Measurements from ENCODE around the gene TIMP3.

The TIMP3 gene

DNA sequence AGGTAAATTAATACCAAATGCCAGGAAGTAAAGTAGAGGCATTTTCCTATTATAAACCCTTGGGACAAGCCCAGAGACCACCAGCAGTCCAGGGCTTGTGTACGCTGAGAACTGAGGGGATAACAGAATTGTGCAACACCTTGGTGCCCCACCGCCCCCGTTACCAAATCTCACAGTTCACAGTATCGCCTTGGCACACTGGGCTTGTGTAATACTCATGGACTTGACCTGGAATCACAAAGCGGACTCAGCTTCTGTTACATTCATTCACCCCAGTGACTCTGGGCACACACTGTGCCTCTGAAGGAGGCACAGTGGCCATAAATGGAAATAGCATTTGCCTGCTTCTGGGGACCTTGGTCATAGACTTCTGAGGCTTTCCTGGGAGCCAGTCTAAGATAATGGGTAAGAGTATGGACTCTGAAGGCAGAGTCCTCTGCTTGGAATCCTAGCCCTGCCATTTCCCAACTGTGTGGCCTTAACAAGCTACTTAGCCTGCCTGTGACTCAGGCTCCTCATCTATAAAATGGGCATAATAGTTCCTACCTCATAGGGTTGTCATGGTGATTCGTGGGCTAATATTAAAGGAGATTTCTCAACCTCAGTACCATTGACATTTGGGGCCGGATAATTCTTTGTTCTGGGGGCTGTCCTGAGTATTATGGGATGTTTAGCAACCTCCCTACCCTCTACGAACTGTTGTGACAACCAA lies 53.7 kb downstream of the TIMP3 start:
- no peaks in the 10 kb centered on the region for H3K9me3 ChIP-seq (ENCODE audit: control insufficient read depth in 2 of 2, low read length in 2 of 2)
- no peak overlapping the region for H3K9ac ChIP-seq (ENCODE audit: low read length in 2 of 2)
- no peak overlapping the region for H3K4me3 ChIP-seq (ENCODE audit: low read length in 2 of 2)
- H3K27me3 ChIP-seq (ENCODE audit: control insufficient read depth in 1 of 2, insufficient read depth in 2 of 2, low read length in 2 of 2), result no peaks in the 10 kb centered on the region
- H3K27ac ChIP-seq (ENCODE audit: low read length), result peak overlapping the region; percentile 18
- peaks cover 46 to 57% of the 10 kb centered on the region in 2 donors for H3K36me3 ChIP-seq (ENCODE audit: control insufficient read depth in 2 of 2, insufficient read depth in 2 of 2, low read length in 2 of 2)
- H3K4me1 ChIP-seq (ENCODE audit: control insufficient read depth, insufficient read depth, low read length), result peaks cover 42% of the 10 kb centered on the region

DNA sequence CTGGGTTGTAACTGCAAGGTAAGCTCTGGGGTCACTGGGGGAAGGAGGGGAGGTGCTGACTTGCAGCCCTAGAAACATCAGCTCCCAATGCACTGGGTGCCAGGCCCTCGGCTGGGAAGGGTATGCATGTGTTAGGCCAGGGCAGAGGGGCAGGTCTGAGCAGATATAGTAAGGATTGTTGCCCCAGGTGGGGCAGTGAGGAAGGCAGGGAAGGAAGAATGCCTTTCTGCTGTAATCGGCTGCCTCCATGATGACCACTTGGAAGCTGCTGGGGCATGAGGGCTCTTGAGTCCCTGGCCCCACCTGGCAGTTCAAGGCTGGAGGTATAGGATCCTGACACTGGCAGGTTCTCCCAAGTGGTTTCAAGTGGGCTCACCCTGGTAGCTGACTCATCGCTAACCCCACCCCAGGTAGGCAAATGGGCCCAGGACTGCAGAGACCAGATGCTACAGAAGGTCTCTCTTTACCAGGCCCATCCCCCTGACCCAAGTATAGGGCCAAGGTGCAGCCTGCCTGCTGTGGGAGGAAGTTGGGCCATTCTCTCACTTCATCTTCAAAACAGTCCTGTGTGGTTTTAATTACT lies 56.7 kb downstream of the TIMP3 start:
- Histone ChIP-seq H3K27ac (ENCODE audit: low read length) (peak overlapping the region; percentile 18), H3K36me3 (ENCODE audit: control insufficient read depth in 2 of 2, insufficient read depth in 2 of 2, low read length in 2 of 2) (peaks cover 64 to 74% of the 10 kb centered on the region in 2 donors), H3K4me1 (ENCODE audit: control insufficient read depth, insufficient read depth, low read length) (peaks cover 14% of the 10 kb centered on the region), H3K27me3 (ENCODE audit: control insufficient read depth in 1 of 2, insufficient read depth in 2 of 2, low read length in 2 of 2) (no peaks in the 10 kb centered on the region), H3K9me3 (ENCODE audit: control insufficient read depth in 2 of 2, low read length in 2 of 2) (no peaks in the 10 kb centered on the region), H3K4me3 (ENCODE audit: low read length in 2 of 2) (no peak overlapping the region), H3K9ac (ENCODE audit: low read length in 2 of 2) (no peak overlapping the region)

DNA sequence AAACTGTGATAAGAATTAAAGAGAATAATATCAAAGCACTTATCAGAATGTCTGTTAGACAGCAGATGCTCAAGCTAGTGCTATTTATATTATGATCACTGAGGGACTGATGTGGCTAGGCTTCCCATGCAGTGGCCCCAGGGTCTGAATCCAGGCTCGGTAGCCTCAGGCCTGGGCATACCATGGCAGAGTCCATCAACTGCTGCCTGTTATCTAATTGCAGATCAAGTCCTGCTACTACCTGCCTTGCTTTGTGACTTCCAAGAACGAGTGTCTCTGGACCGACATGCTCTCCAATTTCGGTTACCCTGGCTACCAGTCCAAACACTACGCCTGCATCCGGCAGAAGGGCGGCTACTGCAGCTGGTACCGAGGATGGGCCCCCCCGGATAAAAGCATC lies 57.5 kb downstream of the TIMP3 start:
- H3K27me3 ChIP-seq (ENCODE audit: control insufficient read depth in 1 of 2, insufficient read depth in 2 of 2, low read length in 2 of 2), result no peaks in the 10 kb centered on the region
- no peaks in the 10 kb centered on the region for H3K9me3 ChIP-seq (ENCODE audit: control insufficient read depth in 2 of 2, low read length in 2 of 2)
- no peak overlapping the region for H3K9ac ChIP-seq (ENCODE audit: low read length in 2 of 2)
- H3K27ac ChIP-seq (ENCODE audit: low read length), result no peak overlapping the region
- peaks cover 60 to 69% of the 10 kb centered on the region in 2 donors for H3K36me3 ChIP-seq (ENCODE audit: control insufficient read depth in 2 of 2, insufficient read depth in 2 of 2, low read length in 2 of 2)
- no peak overlapping the region for H3K4me3 ChIP-seq (ENCODE audit: low read length in 2 of 2)
- H3K4me1 ChIP-seq (ENCODE audit: control insufficient read depth, insufficient read depth, low read length), result peaks cover 13% of the 10 kb centered on the region

DNA sequence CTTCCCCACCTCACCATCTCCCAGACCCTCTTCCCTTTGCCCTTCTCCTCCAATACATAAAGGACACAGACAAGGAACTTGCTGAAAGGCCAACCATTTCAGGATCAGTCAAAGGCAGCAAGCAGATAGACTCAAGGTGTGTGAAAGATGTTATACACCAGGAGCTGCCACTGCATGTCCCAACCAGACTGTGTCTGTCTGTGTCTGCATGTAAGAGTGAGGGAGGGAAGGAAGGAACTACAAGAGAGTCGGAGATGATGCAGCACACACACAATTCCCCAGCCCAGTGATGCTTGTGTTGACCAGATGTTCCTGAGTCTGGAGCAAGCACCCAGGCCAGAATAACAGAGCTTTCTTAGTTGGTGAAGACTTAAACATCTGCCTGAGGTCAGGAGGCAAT lies 58.2 kb downstream of the TIMP3 start:
- peaks cover 7% of the 10 kb centered on the region for H3K4me1 ChIP-seq (ENCODE audit: control insufficient read depth, insufficient read depth, low read length)
- H3K9ac ChIP-seq (ENCODE audit: low read length in 2 of 2), result no peak overlapping the region
- no peaks in the 10 kb centered on the region for H3K9me3 ChIP-seq (ENCODE audit: control insufficient read depth in 2 of 2, low read length in 2 of 2)
- H3K36me3 ChIP-seq (ENCODE audit: control insufficient read depth in 2 of 2, insufficient read depth in 2 of 2, low read length in 2 of 2), result peaks cover 53 to 64% of the 10 kb centered on the region in 2 donors
- no peaks in the 10 kb centered on the region for H3K27me3 ChIP-seq (ENCODE audit: control insufficient read depth in 1 of 2, insufficient read depth in 2 of 2, low read length in 2 of 2)
- H3K4me3 ChIP-seq (ENCODE audit: low read length in 2 of 2), result no peak overlapping the region
- H3K27ac ChIP-seq (ENCODE audit: low read length), result no peak overlapping the region

DNA sequence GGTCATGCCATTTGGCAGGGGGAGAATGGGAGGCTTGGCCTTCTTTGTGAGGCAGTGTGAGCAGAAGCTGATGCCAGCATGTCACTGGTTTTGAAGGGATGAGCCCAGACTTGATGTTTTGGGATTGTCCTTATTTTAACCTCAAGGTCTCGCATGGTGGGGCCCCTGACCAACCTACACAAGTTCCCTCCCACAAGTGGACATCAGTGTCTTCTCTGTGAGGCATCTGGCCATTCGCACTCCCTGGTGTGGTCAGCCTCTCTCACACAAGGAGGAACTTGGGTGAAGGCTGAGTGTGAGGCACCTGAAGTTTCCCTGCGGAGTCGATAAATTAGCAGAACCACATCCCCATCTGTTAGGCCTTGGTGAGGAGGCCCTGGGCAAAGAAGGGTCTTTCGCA lies 59.8 kb downstream of the TIMP3 start:
- Histone ChIP-seq H3K9ac (ENCODE audit: low read length in 2 of 2) (no peak overlapping the region), H3K9me3 (ENCODE audit: control insufficient read depth in 2 of 2, low read length in 2 of 2) (no peaks in the 10 kb centered on the region), H3K4me1 (ENCODE audit: control insufficient read depth, insufficient read depth, low read length) (peaks cover 2% of the 10 kb centered on the region), H3K4me3 (ENCODE audit: low read length in 2 of 2) (no peak overlapping the region), H3K27ac (ENCODE audit: low read length) (no peak overlapping the region), H3K27me3 (ENCODE audit: control insufficient read depth in 1 of 2, insufficient read depth in 2 of 2, low read length in 2 of 2) (no peaks in the 10 kb centered on the region), H3K36me3 (ENCODE audit: control insufficient read depth in 2 of 2, insufficient read depth in 2 of 2, low read length in 2 of 2) (peaks cover 49 to 57% of the 10 kb centered on the region in 2 donors)

DNA sequence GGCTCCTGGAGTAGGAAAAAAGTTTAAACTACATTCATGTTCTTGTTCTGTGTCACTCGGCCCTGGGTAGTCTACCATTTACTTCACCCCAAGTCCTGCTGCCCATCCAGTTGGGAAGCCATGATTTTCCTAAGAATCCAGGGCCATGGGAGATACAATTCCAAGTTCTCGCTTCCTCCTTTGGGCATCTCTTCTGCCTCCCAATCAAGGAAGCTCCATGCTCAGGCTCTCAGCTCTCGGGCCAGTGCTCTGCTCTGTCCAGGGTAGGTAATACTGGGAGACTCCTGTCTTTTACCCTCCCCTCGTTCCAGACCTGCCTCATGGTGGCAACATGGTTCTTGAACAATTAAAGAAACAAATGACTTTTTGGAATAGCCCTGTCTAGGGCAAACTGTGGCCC lies 60.6 kb downstream of the TIMP3 start:
- Histone ChIP-seq H3K9me3 (ENCODE audit: control insufficient read depth in 2 of 2, low read length in 2 of 2) (no peaks in the 10 kb centered on the region), H3K36me3 (ENCODE audit: control insufficient read depth in 2 of 2, insufficient read depth in 2 of 2, low read length in 2 of 2) (peaks cover 46 to 51% of the 10 kb centered on the region in 2 donors), H3K27ac (ENCODE audit: low read length) (no peak overlapping the region)

DNA sequence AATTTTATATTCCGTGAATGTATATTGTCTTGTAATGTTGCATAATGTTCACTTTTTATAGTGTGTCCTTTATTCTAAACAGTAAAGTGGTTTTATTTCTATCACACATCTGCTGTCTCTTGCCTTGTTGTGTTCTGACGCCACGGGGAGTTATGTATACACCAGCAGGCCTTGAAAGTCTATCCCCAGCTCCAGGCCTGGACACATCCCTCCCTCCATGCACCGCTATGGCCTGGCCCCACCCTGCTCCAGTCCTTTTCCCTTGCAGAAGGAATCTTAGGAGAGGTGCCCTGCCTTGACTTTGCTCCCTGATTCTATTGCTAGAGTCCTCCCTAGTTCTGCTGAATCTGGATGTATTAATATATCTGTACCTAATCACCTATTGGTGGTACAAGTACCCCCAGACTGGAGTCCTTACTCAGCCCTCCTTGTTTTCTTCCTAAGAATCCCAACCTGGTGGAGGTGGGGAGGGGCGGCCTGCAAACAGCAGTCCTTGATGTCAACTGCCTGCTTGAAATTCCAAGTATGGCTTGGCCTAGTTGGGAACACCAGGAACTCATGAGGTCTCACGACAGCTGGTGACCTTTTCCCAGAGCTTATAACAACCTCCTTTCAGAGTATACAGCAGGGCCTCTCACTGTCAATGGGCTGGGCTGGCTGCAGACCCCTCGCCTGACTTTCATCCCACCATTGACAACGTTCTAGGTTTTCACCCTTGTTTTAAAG lies 61.6 kb downstream of the TIMP3 start:
- H3K27ac ChIP-seq (ENCODE audit: low read length), result peak overlapping the region; percentile 2
- H3K36me3 ChIP-seq (ENCODE audit: control insufficient read depth in 2 of 2, insufficient read depth in 2 of 2, low read length in 2 of 2), result peaks cover 36 to 41% of the 10 kb centered on the region in 2 donors
- no peak overlapping the region for H3K9ac ChIP-seq (ENCODE audit: low read length in 2 of 2)
- no peak overlapping the region for H3K4me3 ChIP-seq (ENCODE audit: low read length in 2 of 2)
- H3K27me3 ChIP-seq (ENCODE audit: control insufficient read depth in 1 of 2, insufficient read depth in 2 of 2, low read length in 2 of 2), result no peaks in the 10 kb centered on the region
- peaks cover 2% of the 10 kb centered on the region for H3K4me1 ChIP-seq (ENCODE audit: control insufficient read depth, insufficient read depth, low read length)
- H3K9me3 ChIP-seq (ENCODE audit: control insufficient read depth in 2 of 2, low read length in 2 of 2), result no peaks in the 10 kb centered on the region

More for the DNA sequence above, 60.6 kb downstream of the TIMP3 start:
- Histone ChIP-seq H3K27me3 (ENCODE audit: control insufficient read depth in 1 of 2, insufficient read depth in 2 of 2, low read length in 2 of 2) (no peaks in the 10 kb centered on the region), H3K4me1 (ENCODE audit: control insufficient read depth, insufficient read depth, low read length) (peaks cover 2% of the 10 kb centered on the region), H3K4me3 (ENCODE audit: low read length in 2 of 2) (no peak overlapping the region), H3K9ac (ENCODE audit: low read length in 2 of 2) (no peak overlapping the region)

DNA sequence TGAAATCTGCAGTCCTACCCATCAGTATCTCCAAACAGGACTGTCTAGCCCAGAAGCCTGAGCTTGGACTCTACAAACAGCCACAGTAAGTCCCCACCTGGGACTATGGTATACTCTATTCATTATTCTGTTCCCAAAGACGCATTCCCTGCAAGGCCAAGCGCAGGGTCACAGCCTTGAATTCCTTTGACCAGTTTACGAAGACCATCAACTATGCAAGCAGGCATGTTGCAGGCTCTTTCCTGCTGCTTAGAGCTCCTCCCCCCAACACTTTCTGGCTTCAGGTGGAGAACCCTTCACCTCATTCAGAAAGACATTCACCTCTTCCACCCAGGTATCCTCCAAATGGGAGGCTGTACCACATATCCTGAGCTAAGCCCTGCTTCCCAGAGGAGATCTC lies 62.5 kb downstream of the TIMP3 start:
- Histone ChIP-seq H3K9me3 (ENCODE audit: control insufficient read depth in 2 of 2, low read length in 2 of 2) (no peaks in the 10 kb centered on the region), H3K27ac (ENCODE audit: low read length) (no peak overlapping the region), H3K9ac (ENCODE audit: low read length in 2 of 2) (no peak overlapping the region), H3K27me3 (ENCODE audit: control insufficient read depth in 1 of 2, insufficient read depth in 2 of 2, low read length in 2 of 2) (no peaks in the 10 kb centered on the region), H3K4me3 (ENCODE audit: low read length in 2 of 2) (no peak overlapping the region), H3K36me3 (ENCODE audit: control insufficient read depth in 2 of 2, insufficient read depth in 2 of 2, low read length in 2 of 2) (peaks cover 27 to 32% of the 10 kb centered on the region in 2 donors), H3K4me1 (ENCODE audit: control insufficient read depth, insufficient read depth, low read length) (peaks cover 2% of the 10 kb centered on the region)

DNA sequence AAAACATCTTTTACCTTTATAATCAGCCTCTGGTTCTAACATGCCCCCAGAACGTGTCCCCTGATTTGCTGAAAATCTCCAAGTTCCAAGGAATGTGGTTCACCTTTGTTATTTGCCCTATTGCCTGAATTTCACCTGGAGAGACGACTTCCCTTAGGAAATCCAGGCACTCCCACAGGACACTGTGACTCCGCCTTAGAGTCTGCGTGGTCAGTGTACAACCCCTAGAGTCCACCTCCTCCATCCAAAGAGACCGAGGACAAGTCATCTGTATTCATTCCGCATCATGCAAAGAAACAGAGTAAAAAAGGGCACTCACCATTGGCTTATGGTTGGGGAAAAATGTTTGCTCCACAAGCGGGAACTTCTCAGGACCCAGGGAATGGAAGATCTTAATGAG lies 63.1 kb downstream of the TIMP3 start:
- Histone ChIP-seq H3K27me3 (ENCODE audit: control insufficient read depth in 1 of 2, insufficient read depth in 2 of 2, low read length in 2 of 2) (no peaks in the 10 kb centered on the region), H3K9ac (ENCODE audit: low read length in 2 of 2) (no peak overlapping the region), H3K4me3 (ENCODE audit: low read length in 2 of 2) (no peak overlapping the region), H3K9me3 (ENCODE audit: control insufficient read depth in 2 of 2, low read length in 2 of 2) (no peaks in the 10 kb centered on the region), H3K36me3 (ENCODE audit: control insufficient read depth in 2 of 2, insufficient read depth in 2 of 2, low read length in 2 of 2) (peaks cover 24 to 26% of the 10 kb centered on the region in 2 donors), H3K27ac (ENCODE audit: low read length) (no peak overlapping the region), H3K4me1 (ENCODE audit: control insufficient read depth, insufficient read depth, low read length) (peaks cover 2% of the 10 kb centered on the region)

DNA sequence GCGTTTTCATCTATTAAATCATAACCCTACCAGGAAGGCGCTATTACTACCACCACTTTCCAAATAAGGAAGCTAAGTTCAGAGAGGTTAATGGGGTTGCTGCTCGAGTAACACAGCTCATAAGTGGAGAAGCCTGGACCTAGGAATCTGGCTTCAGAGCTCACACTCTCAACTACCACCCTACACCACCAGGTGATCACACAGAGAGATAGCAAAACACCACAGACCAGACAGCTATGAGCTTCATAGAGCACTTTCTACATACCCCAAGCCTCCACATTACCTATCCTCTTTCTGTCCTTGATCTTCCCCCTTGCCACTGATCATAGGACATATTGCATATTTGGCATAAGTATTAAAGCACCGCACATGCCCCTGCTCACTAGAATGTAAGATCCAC lies 65.4 kb downstream of the TIMP3 start:
- Histone ChIP-seq H3K27ac (ENCODE audit: low read length) (no peak overlapping the region), H3K4me3 (ENCODE audit: low read length in 2 of 2) (no peak overlapping the region), H3K9ac (ENCODE audit: low read length in 2 of 2) (no peak overlapping the region), H3K27me3 (ENCODE audit: control insufficient read depth in 1 of 2, insufficient read depth in 2 of 2, low read length in 2 of 2) (no peaks in the 10 kb centered on the region), H3K36me3 (ENCODE audit: control insufficient read depth in 2 of 2, insufficient read depth in 2 of 2, low read length in 2 of 2) (peaks cover 4 to 8% of the 10 kb centered on the region in 2 donors), H3K9me3 (ENCODE audit: control insufficient read depth in 2 of 2, low read length in 2 of 2) (no peaks in the 10 kb centered on the region), H3K4me1 (ENCODE audit: control insufficient read depth, insufficient read depth, low read length) (peaks cover 2% of the 10 kb centered on the region)

DNA sequence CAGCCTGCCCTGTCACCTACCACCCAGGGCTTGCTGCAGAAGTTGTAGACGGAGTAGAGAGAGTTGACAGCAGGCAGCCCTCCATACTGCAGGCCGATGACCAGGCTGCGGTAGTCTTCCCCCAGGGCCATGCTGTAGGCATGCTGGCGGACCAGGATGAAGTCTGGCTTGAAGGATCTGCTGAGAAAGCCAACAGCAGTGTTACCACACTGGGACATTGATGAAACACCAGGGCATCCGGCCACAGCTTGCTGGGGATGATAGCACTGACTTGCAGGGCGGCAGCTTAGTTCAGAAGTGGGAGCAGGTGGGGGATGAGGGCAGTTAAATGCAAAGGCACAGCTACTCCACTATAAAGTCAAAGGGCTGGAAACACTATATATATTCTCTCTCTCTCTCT lies 67.4 kb downstream of the TIMP3 start:
- H3K9ac ChIP-seq (ENCODE audit: low read length in 2 of 2), result no peak overlapping the region
- H3K27me3 ChIP-seq (ENCODE audit: control insufficient read depth in 1 of 2, insufficient read depth in 2 of 2, low read length in 2 of 2), result no peaks in the 10 kb centered on the region
- H3K4me1 ChIP-seq (ENCODE audit: control insufficient read depth, insufficient read depth, low read length), result no peaks in the 10 kb centered on the region
- no peaks in the 10 kb centered on the region for H3K9me3 ChIP-seq (ENCODE audit: control insufficient read depth in 2 of 2, low read length in 2 of 2)
- no peak overlapping the region for H3K4me3 ChIP-seq (ENCODE audit: low read length in 2 of 2)
- H3K36me3 ChIP-seq (ENCODE audit: control insufficient read depth in 2 of 2, insufficient read depth in 2 of 2, low read length in 2 of 2), result peaks cover 0 to 1% of the 10 kb centered on the region in 2 donors
- H3K27ac ChIP-seq (ENCODE audit: low read length), result no peak overlapping the region
